ENCODE data around the gene TMIE. TPM values are rescaled to one million over a fixed set of nuclear protein-coding genes. Genes with fewer than 3 reads are reported as not detected.
A peak's percentile ranks its signal among the peaks of the same experiment; 100 is the strongest.

The TMIE gene
- total and polyA plus RNA-seq, 9 of the 15 experiments (the other 6 are each of a cell fraction or from before 2014, with no cell fraction given) = not detected

DNA sequence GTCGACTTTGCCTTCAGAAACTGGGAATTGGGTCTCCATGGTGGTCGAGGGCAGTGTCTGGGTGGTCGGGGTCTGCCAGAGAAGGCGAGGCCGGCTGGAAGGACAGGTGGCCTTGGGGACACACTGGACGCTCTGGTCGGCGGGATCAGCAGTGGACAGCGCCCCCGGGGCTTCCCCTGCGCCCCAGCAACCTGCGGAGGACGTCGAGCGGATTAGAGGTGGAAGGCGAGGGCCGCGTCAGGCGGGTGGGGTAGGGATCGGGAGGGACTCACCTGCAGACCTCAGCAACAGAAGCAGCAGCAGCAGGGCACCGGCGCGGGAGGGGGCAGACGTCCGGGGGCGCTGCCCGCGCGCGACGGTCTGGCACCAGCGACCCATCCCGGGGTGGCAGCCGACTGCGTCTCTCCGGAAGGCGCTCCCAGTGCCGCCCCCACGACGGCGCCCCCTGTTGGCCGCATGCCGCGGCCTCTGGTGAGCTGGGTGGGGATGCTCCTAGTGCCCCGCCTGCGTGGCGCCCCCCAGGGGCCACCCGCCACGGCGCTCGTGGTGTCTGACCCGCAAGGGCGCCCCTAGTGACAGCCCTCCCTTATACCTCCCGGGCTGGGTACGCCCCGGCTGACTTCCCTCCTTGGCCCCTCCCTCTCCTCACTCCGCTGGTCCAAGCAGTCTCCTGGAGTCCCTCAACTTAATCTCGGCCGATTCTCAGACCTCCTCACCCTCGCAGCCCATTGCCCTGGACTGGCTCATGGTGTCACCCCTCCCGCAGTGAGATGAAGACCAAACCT, 16.4 kb downstream of the TMIE start, which contains the start of gene PRSS50 (continued):
- TF ChIP-seq LCOR (CRISPR knock-in tag; IDR thresholded peaks at IDR 0.05) (peak; percentile 23; the same call in 1 of the 2 replicates), EP300 (IDR thresholded peaks at IDR 0.05; ENCODE audit: low read length) (no peak), CBX3 (IDR thresholded peaks at IDR 0.05; ENCODE audit: borderline replicate concordance in 1 of 2, low read length in 2 of 2) (peak in 1 of 2 experiments; percentile 26; a peak in 1 of 3 replicates), SAFB2 (IDR thresholded peaks at IDR 0.05; ENCODE audit: borderline replicate concordance, low read depth, low read length, severe bottlenecking) (no peak), ATF1 (CRISPR knock-in tag; IDR thresholded peaks at IDR 0.05) (no peak), ATF1 (tag; IDR thresholded peaks at IDR 0.05) (no peak), RBFOX2 (IDR thresholded peaks at IDR 0.05; ENCODE audit: low read depth, low read length) (0 out of 2 replicates have a peak, but pooled peaks have one; percentile 19), MBD2 (IDR thresholded peaks at IDR 0.05; ENCODE audit: borderline replicate concordance, low read depth) (no peak), CBX1 (IDR thresholded peaks at IDR 0.05; ENCODE audit: low read depth) (peak; percentile 26; the same call in 1 of the 2 replicates), DDX20 (tag; IDR thresholded peaks at IDR 0.05; ENCODE audit: low read depth) (no peak), MYC (IDR thresholded peaks at IDR 0.05; ENCODE audit: low read depth, low read length) (peak; percentile 67; the same call in 1 of the 2 replicates), MYC (CRISPR knock-in tag; IDR thresholded peaks at IDR 0.05; ENCODE audit: borderline replicate concordance, low read depth) (no peak), ZNF175 (CRISPR knock-in tag; IDR thresholded peaks at IDR 0.05; ENCODE audit: low read depth) (no peak), JUND (IDR thresholded peaks at IDR 0.05; ENCODE audit: borderline replicate concordance, low read depth, low read length) (0 out of 2 replicates have a peak, but pooled peaks have one; percentile 22), JUND (tag; IDR thresholded peaks at IDR 0.05; ENCODE audit: borderline replicate concordance, low read depth, low read length) (no peak), ZNF75A (CRISPR knock-in tag; IDR thresholded peaks at IDR 0.05) (no peak), RCOR1 (IDR thresholded peaks at IDR 0.05; ENCODE audit: borderline replicate concordance in 1 of 2, low read depth in 2 of 2, low read length in 2 of 2) (peak in 1 of 2 experiments; percentile 67; a peak in 1 of 4 replicates)
- TF ChIP-seq, protein P1, sequence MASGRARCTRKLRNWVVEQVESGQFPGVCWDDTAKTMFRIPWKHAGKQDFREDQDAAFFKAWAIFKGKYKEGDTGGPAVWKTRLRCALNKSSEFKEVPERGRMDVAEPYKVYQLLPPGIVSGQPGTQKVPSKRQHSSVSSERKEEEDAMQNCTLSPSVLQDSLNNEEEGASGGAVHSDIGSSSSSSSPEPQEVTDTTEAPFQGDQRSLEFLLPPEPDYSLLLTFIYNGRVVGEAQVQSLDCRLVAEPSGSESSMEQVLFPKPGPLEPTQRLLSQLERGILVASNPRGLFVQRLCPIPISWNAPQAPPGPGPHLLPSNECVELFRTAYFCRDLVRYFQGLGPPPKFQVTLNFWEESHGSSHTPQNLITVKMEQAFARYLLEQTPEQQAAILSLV (tag; IDR thresholded peaks at IDR 0.05) = no peak
- TF ChIP-seq, protein P2, sequence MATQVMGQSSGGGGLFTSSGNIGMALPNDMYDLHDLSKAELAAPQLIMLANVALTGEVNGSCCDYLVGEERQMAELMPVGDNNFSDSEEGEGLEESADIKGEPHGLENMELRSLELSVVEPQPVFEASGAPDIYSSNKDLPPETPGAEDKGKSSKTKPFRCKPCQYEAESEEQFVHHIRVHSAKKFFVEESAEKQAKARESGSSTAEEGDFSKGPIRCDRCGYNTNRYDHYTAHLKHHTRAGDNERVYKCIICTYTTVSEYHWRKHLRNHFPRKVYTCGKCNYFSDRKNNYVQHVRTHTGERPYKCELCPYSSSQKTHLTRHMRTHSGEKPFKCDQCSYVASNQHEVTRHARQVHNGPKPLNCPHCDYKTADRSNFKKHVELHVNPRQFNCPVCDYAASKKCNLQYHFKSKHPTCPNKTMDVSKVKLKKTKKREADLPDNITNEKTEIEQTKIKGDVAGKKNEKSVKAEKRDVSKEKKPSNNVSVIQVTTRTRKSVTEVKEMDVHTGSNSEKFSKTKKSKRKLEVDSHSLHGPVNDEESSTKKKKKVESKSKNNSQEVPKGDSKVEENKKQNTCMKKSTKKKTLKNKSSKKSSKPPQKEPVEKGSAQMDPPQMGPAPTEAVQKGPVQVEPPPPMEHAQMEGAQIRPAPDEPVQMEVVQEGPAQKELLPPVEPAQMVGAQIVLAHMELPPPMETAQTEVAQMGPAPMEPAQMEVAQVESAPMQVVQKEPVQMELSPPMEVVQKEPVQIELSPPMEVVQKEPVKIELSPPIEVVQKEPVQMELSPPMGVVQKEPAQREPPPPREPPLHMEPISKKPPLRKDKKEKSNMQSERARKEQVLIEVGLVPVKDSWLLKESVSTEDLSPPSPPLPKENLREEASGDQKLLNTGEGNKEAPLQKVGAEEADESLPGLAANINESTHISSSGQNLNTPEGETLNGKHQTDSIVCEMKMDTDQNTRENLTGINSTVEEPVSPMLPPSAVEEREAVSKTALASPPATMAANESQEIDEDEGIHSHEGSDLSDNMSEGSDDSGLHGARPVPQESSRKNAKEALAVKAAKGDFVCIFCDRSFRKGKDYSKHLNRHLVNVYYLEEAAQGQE (IDR thresholded peaks at IDR 0.05; ENCODE audit: borderline replicate concordance) = no peak; the same call in 1 of the 2 replicates
- TF ChIP-seq, protein P2 (CRISPR knock-in tag; IDR thresholded peaks at IDR 0.05; ENCODE audit: low read depth) = no peak

All from K562 (cell line).